ENCODE results near the gene FDXACB1.
"Not testable (repeated sequence)": the region's sequence is repeated elsewhere in the genome, so short reads cannot be mapped to it uniquely, and the experiment has no call there.

The FDXACB1 gene

DNA sequence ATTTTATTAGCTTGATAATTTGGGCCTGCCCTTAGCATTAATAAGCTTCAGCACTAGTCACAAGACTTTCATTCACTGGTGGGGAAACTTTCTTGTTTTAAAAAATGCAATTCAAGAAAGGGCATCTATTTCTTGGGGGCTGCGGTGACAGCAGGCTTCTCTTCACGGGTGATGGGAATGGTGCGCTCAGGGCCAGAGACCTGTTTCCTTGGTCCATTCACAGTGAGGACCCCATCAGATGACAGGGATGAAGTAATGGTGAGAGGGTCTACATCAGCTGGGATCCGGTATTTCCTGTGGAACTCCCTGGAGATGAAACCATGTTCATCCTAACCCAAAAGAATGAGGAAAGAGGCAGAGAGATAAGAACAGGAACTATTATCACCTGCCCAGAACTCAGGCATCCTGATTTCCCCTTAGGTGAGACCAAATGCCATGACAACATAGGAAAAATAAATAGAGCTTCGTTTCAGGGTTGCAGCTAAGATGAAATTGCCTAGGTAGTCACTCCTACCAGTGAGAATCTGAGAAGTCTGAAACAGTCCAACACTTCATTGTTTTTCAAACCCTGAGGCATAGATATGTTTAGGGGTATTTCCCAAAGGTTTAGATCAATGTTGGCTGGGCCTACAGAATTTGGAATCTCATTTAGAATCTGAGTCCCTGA is 29.8 kb upstream of the FDXACB1 start:
- DNase-seq (ENCODE audit: low read depth): no peak

DNA sequence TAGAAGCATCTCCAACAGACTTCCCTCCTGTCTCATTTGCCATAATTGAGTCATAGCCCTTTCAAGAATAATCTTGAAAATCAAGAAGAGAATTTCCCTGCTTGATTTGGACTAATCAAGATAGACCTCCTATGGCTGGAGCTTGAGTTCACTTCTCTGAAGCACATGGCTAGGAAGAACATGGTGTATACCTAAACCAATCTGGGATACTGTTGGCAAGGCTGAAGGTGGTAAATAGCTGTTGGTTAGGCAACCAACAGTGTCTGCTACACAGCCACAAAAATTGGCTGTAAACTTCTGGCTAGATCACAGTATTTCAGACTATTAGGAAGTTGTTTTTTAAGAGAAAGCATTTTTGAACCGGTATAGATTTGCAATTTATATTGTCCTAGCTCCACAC is 27.7 kb upstream of the FDXACB1 start:
- DNase-seq (ENCODE audit: low read depth): no peak

DNA sequence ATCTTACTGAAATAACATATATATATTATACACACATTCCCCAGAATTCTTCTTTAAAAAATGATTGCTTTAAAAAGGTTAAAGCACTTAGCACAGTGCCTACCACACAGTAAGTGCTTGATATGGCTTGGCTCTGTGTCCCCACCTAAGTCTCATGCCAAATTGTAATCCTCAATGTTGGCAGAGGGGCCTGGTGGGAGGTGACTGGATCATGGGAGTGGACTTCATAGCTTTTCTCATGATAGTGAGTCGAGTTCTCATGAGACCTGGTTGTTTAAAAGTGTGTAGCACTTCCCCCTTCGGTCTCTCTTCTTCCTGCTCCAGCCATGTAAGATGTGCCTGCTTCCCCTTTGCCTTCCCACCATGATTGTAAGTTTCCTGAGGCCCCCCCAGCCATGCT is 26.4 kb upstream of the FDXACB1 start:
- DNase-seq (ENCODE audit: low read depth): no peak

DNA sequence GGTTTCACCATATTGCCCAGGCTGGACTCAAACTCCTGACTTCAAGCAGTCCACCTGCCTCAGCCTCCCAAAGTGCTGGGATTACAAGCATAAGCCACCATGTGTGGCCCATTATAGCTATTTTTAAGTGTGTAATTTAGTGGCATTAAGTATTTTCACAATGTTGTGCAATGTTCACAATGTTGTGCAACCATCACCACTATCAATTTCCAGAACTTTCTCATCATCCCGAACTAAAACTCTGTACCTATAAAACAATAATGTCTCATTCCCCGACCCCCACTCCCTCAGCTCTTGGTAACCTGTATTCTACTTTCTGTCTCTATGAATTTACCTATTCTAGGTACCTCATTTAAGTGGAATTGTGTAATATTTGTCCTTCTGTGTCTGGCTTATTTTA is 7.9 kb upstream of the FDXACB1 start:
- no peak for DNase-seq (ENCODE audit: low read depth)

DNA sequence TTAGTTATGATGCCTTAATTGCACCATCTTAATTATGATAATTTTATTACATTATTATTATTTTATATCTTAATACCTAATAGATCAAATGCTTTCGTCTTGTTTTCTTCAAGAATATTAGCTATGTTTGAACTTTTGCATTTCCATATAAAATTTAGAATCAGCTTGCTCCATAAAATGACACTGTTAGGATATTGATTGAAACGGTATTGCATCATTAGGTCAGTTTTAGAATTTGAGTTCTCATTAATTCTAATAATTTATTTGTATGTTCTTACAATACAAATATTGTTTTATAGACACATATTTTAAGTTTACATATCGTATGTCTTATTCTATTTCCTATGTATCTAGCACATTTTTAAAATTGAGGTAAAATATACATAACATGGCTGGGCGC is 7.1 kb upstream of the FDXACB1 start:
- no peak for DNase-seq (ENCODE audit: low read depth)

DNA sequence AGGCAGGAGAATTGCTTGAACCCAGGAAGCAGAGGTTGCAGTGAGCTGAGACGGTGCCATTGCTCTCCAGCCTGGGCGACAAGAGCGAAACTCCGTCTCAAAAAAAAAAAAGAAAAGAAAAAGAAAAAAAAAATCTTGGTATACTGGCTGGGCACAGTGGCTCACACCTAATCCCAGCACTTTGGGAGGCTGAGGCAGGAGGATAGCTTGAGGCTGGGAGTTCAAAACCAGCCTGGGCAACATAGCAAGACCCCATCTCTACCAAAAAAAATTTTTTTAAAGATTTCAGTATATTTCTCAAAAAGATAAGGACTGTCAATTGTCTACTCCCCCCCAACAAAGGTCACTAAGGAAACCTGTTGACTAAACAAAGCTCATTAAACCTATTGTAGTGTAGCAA is 6.1 kb upstream of the FDXACB1 start:
- DNase-seq (ENCODE audit: low read depth): not testable (repeated sequence)

DNA sequence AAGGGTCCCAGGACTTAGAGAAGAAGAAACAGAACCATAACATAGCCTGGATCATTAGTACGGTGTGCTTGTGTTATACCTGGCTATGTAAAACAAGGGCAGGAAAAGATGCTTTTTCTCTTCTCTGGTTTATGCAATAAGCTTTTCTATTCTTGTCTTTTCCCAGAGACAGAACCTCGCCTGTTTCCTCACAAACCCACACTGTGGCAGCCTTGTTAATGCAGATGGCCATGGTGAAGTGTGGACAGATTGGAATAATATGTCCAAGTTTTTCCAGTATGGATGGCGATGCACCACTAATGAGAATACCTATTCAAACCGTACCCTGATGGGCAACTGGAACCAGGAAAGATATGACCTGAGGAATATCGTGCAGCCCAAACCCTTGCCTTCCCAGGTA is 3.2 kb upstream of the FDXACB1 start:
- DNase-seq (ENCODE audit: low read depth): no peak

DNA sequence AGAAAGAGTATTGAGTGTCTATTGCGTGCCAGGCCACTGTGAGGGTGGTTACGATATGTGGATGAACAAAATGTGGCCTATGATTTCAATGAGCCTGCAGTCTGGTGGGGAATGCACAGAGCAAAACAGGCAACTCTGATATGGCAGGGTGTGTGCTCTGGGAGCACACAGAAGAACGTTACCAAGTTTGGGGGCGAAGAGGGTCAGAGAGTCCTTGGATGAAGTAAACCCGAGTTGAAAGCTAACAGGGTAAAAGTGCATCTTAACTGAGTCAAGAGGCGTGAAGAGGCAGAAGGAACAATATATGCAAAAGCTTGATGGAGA is 634 bp upstream of the FDXACB1 start:
- DNase-seq (ENCODE audit: low read depth): no peak

DNA sequence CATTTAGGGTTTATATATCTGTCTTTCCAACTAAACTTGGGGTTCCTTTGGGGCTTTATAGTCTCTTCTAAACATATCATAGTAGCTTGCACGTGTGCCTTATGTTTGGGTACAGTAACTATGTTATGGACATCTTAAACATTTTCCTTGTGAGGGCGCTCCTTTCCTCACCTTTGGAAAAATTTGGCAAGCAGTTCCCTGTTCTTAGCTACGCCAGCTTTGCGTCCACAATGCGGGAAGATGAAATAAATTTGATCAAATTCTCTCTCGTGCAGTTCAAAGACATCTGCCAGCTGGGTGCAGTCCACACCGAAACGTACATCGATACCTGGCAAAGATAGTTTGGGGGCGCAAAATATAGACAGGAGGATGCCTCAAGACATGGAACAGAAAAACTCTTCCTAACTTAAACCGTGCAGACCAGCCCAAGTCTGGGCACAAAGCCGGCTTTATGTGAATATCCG is 548 bp downstream of the FDXACB1 start:
- no peak for DNase-seq (ENCODE audit: low read depth)

DNA sequence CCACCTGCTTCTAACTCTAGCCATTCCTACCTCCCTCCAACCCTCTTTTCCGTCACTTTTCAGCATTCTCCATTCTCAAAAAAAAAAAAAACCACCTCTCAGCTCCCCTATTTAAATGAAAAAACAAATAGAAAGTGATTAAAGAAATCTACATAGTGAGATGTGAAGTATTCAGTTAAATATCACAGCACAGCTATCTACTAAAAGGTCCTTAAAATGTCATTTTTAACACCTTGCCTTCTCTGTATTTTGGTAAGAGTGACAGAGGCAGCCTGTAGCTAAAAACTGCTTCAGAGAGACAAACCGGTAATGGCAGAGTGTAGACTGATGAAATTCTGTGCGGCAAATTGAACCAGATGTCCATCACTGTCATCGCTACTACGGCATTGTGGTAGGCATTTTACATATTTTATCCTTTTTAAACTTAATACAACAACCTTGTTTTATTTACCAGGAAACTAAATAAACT is 7.2 kb downstream of the FDXACB1 start:
- DNase-seq (ENCODE audit: low read depth): no peak

DNA sequence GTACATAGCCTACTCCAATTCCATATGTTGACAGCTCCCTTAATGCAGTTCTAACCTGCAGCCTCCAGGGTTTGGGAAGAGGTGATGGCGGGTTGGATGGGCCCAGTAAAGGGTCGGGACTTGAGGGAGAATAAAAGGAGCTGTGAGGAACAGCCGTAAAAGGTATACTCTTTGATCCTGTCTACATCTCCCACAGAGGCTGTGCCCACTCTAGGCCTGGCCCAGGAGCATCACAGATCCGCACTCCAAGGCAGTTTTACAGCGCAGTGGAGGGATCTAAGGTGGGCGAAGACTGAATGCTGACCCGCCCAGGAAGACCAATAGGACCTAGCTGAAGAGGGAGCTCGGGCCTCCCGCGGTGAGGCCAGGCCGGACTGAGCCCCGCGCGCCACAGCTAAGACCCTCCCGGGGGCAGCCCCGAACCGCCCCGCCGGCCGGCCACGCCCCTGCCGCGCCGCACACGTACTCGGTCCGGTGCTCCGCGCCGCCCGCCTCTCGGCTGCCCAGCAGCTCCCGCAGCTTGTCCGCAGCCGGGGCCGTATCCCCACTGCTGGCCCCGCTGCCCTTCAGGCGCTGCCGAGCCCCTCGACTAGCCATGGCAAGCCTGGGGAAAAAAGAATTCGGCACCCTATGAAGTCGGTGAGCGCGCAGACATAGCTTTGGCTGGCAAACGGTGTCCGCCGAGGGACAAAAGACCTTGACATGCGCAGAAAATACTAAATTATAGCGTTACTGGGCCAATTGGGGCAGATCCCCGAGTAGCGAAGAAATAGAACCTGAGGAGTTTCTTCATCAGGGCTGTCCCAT is 7.9 kb downstream of the FDXACB1 start, which contains the start of gene ALG9:
ALG9 (minus strand) TSS at position 696 of the 807 bp plus-strand sequence; CDS start at position 597, 99 bp downstream.
- peak; percentile 87 for DNase-seq (ENCODE audit: low read depth)

DNA sequence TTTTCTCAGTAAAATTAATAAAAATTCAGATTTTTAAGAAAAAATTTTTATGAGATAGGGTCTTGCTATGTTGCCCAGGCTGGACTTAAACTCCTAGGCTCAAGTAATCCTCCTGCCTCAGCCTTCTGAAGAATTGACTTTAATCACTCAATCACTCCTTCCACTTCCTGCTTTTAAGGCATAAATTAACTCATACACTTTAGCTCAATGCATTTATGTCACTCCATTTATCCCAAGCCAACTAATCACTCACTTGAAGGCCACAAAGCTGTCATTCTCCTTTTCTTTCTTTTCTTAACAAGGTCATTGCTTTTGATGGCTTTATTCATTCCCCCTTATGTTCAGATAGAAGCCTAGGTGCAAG is 8.5 kb downstream of the FDXACB1 start:
- no peak for DNase-seq (ENCODE audit: low read depth)

DNA sequence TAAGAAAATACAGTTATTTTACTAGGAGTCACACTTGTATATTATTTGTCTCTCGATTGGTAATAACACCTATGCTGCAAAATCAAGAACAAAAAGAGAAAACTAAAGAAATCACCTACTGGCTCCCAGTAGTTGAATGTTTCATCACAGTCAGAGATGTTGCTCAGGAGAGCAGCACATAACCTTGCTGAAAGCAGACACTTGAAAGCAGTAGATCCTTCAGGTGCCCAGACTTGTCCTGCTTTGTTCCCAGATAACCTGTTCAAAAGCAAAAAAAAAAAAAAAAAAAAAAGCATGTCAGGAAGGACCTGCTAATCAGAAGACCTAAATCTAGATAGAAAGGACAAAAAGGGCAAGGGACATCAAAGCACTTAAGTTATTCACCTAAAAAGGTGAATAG is 8.9 kb downstream of the FDXACB1 start:
- DNase-seq (ENCODE audit: low read depth): no peak

DNA sequence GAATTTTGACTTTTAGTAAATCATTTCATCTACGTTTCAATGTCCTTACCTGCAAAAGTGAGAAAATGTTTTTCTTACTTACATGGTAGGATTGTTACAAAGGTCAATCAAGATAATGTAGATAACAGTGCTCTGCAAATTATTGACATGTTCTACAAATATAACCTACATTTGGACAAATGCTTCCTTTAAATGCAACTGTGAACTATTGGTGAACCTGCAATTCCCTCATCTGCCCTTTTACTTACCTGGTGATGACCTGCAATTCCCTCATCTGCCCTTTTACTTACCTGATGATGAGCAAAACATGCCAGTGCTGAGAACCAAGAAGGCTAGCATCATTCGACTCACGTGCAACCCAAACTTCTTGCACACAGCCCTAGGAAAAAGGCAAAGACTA is 18.7 kb downstream of the FDXACB1 start:
- no peak for DNase-seq (ENCODE audit: low read depth)

DNA sequence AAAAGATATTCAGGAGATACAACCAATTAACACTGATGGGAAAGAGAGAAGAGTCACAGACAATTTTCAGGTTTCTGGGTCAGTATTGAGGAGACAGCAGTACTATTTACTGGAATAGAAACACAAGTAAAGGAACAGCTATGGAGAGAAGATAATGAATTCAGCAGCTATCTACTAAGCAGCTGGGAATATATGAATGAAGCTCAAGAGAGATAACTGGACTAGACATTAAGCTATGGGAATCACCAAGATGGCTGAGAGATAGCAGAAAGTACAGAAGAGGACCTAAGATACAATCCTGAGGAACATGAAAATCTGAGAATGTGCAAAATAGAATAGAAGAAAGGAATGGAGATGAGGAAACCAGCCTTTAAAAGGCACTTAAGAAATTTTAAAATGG is 23.5 kb downstream of the FDXACB1 start:
- no peak for DNase-seq (ENCODE audit: low read depth)

DNA sequence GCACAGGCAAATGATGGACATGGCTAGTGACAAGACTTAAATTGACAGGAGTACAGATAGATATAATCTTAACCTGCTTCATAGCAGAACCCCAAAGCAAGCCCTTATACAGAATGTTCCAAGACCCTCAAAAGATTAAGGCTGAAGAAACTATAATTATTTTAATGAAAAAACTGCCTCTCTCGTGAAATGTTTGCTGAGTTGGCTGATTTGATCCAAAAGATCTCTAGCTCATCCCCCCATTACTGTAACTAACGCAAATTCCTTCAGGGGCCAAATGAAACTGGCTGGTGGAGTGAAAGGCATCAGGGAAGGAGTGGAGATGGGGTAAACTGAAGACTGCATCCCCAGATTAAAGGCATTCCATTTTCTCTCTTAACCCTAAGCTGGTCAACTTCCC is 26.9 kb downstream of the FDXACB1 start:
- DNase-seq (ENCODE audit: low read depth): no peak

DNA sequence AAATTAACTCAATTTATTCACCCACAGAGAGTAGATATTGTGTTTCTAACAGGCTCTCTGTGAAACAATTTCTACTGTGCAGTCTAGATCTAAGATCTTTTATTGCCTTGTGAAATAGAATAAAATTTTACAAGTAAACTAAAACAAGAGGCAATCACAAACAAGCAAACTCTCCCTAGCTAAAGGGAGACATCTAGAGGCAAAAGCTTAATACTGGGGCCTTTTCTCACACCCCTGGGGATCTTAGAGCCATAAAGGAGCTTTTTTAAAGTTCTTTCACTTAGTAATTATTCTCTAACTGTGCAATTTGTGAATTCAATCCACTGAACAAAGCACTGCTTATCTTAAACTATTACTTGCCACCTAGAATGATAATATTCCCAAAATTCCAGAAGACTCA is 27.3 kb downstream of the FDXACB1 start:
- DNase-seq (ENCODE audit: low read depth): no peak

DNA sequence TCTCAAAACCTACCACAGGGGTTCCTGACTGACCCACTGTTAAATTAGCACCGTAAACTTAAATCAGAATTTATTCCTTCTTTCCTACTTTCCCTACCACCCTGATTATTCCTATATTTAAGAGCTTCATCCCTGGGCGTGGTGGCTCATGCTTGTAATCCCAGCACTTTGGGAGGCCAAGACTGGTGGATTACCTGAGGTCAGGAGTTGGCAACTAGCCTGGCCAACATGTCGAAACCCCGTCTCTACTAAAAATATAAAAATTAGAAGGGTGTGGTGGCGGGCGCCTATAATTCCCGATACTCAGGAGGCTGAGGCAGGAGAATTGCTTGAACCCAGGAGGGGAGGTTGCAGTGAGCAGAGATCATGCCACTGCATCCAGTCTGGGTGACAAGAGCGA is 27.9 kb downstream of the FDXACB1 start:
- DNase-seq (ENCODE audit: low read depth): no peak

DNA sequence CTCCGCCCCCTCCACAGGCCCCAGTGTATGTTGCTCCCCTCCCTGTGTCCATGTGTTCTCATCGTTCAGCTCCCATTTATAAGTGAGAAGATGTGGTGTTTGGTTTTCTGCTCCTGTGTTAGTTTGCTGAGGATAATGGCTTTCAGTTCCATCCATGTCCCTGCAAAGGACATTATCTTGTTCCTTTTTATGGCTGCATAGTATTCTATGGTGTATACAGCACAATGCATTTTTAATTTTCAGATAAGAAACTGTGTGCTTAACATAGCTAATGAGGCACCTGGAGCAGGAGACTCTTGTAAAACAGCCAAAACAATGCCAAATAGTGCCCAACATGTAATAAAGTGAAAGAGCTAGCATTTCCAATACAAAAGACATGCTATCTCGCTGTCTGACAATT is 29.3 kb downstream of the FDXACB1 start:
- no peak for DNase-seq (ENCODE audit: low read depth)

DNA sequence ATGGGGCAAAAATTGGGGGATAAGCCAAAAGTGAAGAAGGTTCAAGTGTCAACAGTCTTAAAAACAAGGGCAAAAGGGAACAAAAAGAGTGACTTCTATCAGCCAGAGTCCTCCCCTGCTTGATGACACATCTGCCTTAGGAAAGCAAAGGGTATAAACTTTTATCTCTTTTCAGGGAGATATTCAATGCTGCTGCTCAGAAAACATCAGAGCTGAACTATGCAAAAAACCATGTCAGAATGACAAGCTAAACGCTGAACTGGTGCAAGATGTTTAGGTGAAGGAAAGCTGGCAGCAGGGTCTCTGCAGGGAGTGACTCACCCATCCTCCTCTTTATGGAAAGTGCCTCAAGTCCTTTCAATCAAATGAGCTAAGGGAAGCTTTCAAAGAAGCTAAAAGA is 32.3 kb downstream of the FDXACB1 start:
- DNase-seq (ENCODE audit: low read depth): no peak

DNA sequence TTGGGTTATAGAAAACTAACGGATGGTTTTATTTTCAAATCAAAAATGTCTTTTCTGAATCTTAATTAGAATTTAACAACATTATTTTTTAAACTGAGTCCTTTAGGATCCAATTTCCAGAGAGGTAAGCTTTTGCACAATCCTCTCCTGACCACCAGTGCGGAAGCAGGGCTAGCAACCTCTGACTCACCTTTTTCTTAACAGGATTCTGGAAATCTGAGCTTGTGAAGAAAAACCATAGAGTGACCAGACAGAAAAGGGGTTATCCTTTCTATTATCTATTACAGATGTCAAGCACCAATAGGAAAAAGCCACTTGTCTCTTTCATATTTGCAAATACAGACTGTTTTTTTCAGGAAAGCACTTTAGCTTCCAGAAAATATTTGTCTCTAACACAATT is 32.9 kb downstream of the FDXACB1 start:
- no peak for DNase-seq (ENCODE audit: low read depth)

DNA sequence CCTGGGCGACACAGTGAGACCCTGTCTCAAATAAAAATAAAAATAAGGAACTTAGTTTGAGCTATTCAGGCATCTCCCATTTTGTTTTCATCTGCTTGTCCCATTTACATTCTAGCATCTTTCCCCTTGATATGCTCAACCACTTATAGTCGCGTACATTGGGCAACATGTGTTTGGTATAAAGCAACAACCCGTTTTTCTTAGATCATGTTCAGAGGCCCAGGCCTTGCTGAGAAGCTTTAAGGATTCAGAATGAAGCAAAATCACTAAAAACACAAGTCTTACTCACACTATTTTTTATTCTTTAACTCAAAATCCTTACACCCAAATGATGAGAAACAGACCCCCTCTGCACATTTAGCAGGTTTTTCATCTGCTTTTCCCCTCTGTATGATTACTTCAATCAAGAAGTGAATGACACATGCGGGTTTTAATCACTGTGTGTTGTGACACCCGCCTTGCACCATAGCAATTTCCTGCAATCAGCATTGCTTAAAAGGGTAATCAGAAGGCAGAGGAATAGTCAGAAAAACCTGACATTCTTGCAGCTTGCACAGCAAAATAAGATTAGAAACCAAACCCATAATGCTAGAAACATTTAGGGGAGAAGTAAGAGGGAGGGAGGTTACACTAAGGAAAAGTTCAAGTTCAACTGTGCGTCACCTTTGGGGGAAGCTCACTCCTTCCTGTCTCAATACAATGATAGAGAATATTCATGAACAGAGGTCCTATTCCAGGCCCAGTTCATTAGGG is 33.5 kb downstream of the FDXACB1 start:
- no peak for DNase-seq (ENCODE audit: low read depth)

DNA sequence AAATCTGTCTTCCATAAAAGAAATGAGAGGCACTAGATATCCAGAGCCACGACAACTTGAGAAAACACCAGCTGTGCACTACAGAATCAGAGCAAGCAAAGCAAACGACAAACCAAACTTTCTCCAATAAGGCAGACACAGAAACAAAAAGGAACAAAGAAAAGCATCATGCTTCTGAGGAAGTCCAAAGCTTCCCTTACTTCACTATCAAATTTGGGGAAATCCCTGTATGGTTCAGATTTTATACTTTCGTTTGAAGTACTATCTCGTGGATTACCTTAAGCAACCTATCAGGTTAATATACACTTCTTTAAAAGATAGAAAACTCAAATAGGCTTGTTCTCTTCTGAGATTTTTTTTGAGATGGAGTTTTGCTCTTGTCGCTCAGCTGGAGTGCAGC is 35.3 kb downstream of the FDXACB1 start:
- no peak for DNase-seq (ENCODE audit: low read depth)

Data from activated T-cell treated with anti-CD3 and anti-CD28 coated beads for 1 hour (primary cell).